GM13976 (cell line): ENCODE data around the gene MRPL1.

ENCODE experiments used
- DNase-seq: peaks from one replicate; pipeline ENCODE4 v3.0.0; 2012; ENCODE audit warnings: low spot score
- CTCF ChIP-seq: IDR thresholded peaks from 2 replicates; pipeline ENCODE4 v1.5.1; 2012; ENCODE audit warnings: borderline replicate concordance, mild to moderate bottlenecking; ENCODE audit not compliant: insufficient read depth; ENCODE audit errors: extremely low read depth, missing control alignments, control extremely low read depth
- in situ Hi-C: fragments of 300-500 bp; cut with MboI; formaldehyde crosslinking; loops from one replicate; pipeline ENCODE4 v1.12.0; 2022; ENCODE audit warnings: low sequenced_read_pairs, mixed read lengths, inconsistent platforms; ENCODE audit not compliant: unreplicated experiment

Gene MRPL1

GRCh38 chr4:77911091-77911490 lies 48.5 kb downstream of the MRPL1 start:
- in situ Hi-C loops: no loop called here
- no peak for DNase-seq
- TF ChIP-seq CTCF: no peak

- DNase-seq: peak; percentile 4
- TF ChIP-seq CTCF: no peak
- in situ Hi-C loops: no loop called here
Observed at GRCh38 chr4:77911842-77912450, 49.3 kb downstream of the MRPL1 start.

- DNase-seq: no peak
- TF ChIP-seq CTCF: no peak
- in situ Hi-C loops: no loop called here
Observed at GRCh38 chr4:77913348-77913747, 50.7 kb downstream of the MRPL1 start.

GRCh38 chr4:77917075-77917474 lies 54.4 kb downstream of the MRPL1 start:
- in situ Hi-C loops: no loop called here
- TF ChIP-seq CTCF: no peak
- DNase-seq: no peak

GRCh38 chr4:77917601-77918000 lies 55.0 kb downstream of the MRPL1 start:
- no peak for DNase-seq
- TF ChIP-seq CTCF: no peak
- in situ Hi-C loops: no loop called here

- in situ Hi-C loops: no loop called here
- TF ChIP-seq CTCF: no peak
- no peak for DNase-seq
Observed at GRCh38 chr4:77920371-77920770, 57.7 kb downstream of the MRPL1 start.
